GM23248 (cell line): ENCODE results near the gene MTERF4. TPM values are rescaled to one million over a fixed set of nuclear protein-coding genes. Genes with fewer than 3 reads are reported as not detected.

ENCODE experiments used
- DNase-seq: peaks from one replicate; pipeline ENCODE4 v3.0.0-alpha.2; 2015
- H2AFZ ChIP-seq: fragments of 200-600 bp; sonication (generic); 2 replicates; pipeline ENCODE4 v1.6.1; 2016; ENCODE audit warnings: antibody characterized with exemption
- H3F3A ChIP-seq: fragments of 200-600 bp; sonication (generic); 2 replicates; pipeline ENCODE4 v1.6.1; 2016; ENCODE audit warnings: mild to moderate bottlenecking, antibody characterized with exemption, mixed run types; ENCODE audit not compliant: insufficient read depth
- H3K27ac ChIP-seq: fragments of 200-600 bp; sonication (generic); 2 replicates; pipeline ENCODE4 v1.5.1; 2016; ENCODE audit warnings: mild to moderate bottlenecking
- H3K27me3 ChIP-seq: fragments of 200-600 bp; sonication (generic); replicated peaks from 2 replicates; pipeline ENCODE4 v1.6.1; 2016; ENCODE audit warnings: mild to moderate bottlenecking; ENCODE audit not compliant: insufficient read depth
- H3K36me3 ChIP-seq: fragments of 200-600 bp; sonication (generic); 2 replicates; pipeline ENCODE4 v1.6.1; 2016; ENCODE audit warnings: low read depth, mild to moderate bottlenecking
- H3K4me1 ChIP-seq: fragments of 200-600 bp; sonication (generic); 2 replicates; pipeline ENCODE4 v1.6.1; 2016; ENCODE audit warnings: mild to moderate bottlenecking; ENCODE audit not compliant: insufficient read depth
- H3K4me2 ChIP-seq: fragments of 200-600 bp; sonication (generic); one replicate; pipeline ENCODE4 v1.6.1; 2016; ENCODE audit warnings: mild to moderate bottlenecking; ENCODE audit not compliant: unreplicated experiment
- H3K4me3 ChIP-seq: fragments of 200-600 bp; sonication (generic); 2 replicates; pipeline ENCODE4 v1.5.1; 2016; ENCODE audit warnings: mild to moderate bottlenecking
- H3K79me2 ChIP-seq: fragments of 200-600 bp; sonication (generic); 2 replicates; pipeline ENCODE4 v1.6.1; 2016; ENCODE audit warnings: mild to moderate bottlenecking; ENCODE audit not compliant: insufficient read depth
- H3K9ac ChIP-seq: fragments of 200-600 bp; sonication (generic); 2 replicates; pipeline ENCODE4 v1.6.1; 2016; ENCODE audit warnings: mild to moderate bottlenecking
- H3K9me2 ChIP-seq: fragments of 200-600 bp; sonication (generic); 2 replicates; pipeline ENCODE4 v1.6.1; 2016; ENCODE audit warnings: mixed run types, mild to moderate bottlenecking, moderate library complexity; ENCODE audit not compliant: insufficient read depth
- H3K9me3 ChIP-seq: fragments of 200-600 bp; sonication (generic); one replicate; pipeline ENCODE4 v1.6.1; 2017; ENCODE audit warnings: low read depth
- H4K20me1 ChIP-seq: fragments of 200-600 bp; sonication (generic); 2 replicates; pipeline ENCODE4 v1.6.0; 2016; ENCODE audit not compliant: insufficient read depth
- EZH2 ChIP-seq: fragments of 200-600 bp; sonication (generic); IDR thresholded peaks from 2 replicates; pipeline ENCODE4 v1.6.1; 2018; ENCODE audit warnings: antibody characterized with exemption, mild to moderate bottlenecking; ENCODE audit not compliant: insufficient read depth, poor library complexity, severe bottlenecking
- EZH2phosphoT487 ChIP-seq: fragments of 200-600 bp; sonication (generic); IDR thresholded peaks from 2 replicates; pipeline ENCODE4 v1.6.1; 2018; ENCODE audit warnings: antibody characterized with exemption, moderate library complexity, mild to moderate bottlenecking, low read depth; ENCODE audit not compliant: insufficient read depth
- WGBS, 2 experiments: methylation state at CpG; one replicate each; pipeline ENCODE4 v1.1.6; 2015 to 2017; ENCODE audit warnings: low lambda C conversion rate in 2 of 2, low coverage in 1 of 2; ENCODE audit errors: missing lambda C conversion rate in 2 of 2; 5-methylcytosine and 5-hydroxymethylcytosine counted together
- in situ Hi-C: fragments of 300-500 bp; cut with MboI; formaldehyde crosslinking; loops from 2 replicates; pipeline ENCODE4 v1.15.0; 2020
- polyA plus RNA-seq: library from polyadenylated mRNA; unstranded; fragments of >200 nt; fragmentation: Nextera tagmentation; extraction: Ambion mirVana; gene quantifications from 2 replicates; pipeline ENCODE4 v1.2.1, GENCODE V29; 2016
- total RNA-seq: library from RNA; depleted of rRNA; stranded (reverse); fragments of >200 nt; shearing (Covaris generic); gene quantifications from 2 replicates; pipeline ENCODE4 v1.2.3, GENCODE V29; 2014

MTERF4 gene
- total and polyA plus RNA-seq, 2 experiments from 2014 or later: 15.1 to 21.0 TPM

DNA sequence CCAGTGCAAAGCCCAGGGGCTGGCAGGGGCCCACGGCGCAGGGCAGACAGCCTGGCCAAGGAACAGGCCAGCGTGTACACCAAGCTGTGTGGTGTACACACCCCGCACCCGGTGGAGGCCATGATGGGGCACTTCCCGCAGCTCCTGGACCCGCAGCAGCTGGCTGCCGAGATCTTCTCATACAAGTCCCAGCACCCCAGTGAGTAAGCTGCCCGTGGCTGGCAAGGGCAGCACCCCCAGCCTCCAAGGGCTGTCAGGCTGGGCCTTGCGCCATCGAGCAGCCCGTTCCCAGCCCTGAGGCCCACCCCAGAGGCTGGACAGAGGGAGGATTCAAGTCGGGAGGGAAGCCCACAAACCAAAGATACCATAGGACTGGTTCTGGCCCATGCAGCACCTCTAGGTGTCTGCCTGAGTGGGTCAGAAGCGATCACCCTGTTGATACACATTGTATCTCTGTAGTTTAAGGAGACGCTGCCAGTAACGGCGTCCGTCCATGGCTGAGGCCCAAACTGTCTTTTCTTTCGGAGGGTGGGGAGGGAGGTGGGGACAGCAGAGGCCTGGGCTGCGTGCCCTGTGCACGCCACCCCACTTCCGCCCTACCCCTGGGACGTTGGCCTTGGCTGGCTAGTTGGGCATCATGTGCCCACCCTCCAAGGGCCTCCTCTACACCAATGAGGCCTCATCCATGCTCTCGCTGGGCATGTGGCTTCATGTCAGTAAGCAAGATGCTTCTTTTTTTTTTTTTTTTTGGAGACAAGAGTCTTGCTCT is 16.8 kb upstream of the MTERF4 start:
- H3K36me3 ChIP-seq: no peaks in the 10 kb centered on the region
- no peak overlapping the region for H3K4me2 ChIP-seq
- in situ Hi-C loops: no loop called here
- H3F3A ChIP-seq: peaks cover 5% of the 10 kb centered on the region; the same call in 1 of the 2 replicates
- H3K79me2 ChIP-seq: no peaks in the 10 kb centered on the region
- no peaks in the 10 kb centered on the region for H3K9me3 ChIP-seq
- WGBS, 2 experiments: 89 to 91% methylated on average over 22 to 24 of the region's 24 CpGs
- no peaks in the 10 kb centered on the region for H4K20me1 ChIP-seq
- H3K9ac ChIP-seq: no peak overlapping the region
- H3K27ac ChIP-seq: no peak overlapping the region
- no peak overlapping the region for H3K4me3 ChIP-seq
- no peak for DNase-seq
- no peaks in the 10 kb centered on the region for H3K4me1 ChIP-seq
- TF ChIP-seq EZH2phosphoT487 (no peak), EZH2 (no peak)
- H3K9me2 ChIP-seq: no peaks in the 10 kb centered on the region
- H2AFZ ChIP-seq: no peak overlapping the region
- no peaks in the 10 kb centered on the region for H3K27me3 ChIP-seq

DNA sequence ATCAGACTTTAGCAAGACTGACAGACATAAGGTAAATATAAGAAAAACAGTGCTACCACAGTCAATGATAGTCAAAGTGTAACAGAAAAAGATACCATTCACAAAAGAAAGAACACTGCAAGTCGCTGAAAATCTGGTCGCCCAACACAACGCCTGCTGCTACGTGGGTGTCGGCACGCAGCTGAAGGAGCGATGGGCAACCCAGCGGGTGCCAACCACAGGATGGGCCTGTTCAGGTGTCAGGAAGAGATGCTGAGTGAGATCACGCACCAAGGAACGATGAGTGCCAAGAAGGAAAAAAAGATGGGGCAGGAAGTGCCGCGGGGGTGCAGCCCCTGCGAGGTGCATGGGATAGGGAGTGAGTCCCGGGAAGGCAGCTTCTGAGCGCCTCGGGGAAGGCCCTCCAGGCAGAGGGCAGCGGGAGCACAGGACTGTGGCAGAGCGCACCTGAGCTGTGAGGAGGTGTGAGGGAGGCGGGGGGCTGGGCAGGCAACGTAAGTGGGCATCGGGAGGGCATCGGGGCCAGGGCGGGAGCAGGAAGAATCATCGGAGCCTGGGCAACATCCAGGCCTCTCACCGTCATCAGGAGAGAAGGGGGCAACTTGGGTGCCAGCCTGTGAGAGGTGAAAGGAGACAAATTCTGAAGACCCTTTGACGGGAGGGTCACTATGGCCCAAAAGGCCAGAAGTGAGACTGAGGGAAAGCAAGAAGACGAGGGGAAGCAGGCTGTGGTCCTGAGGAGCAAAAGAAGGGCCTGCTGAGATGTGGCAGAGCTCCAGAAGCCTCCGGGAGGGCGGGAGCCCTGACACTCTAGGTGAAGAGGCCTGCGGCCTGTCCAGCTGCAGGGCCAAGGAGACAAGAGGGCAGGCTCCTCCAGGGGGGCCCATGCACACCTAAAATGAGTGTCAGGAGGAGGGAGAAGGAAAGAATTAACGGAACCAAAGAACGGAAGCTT is 14.8 kb upstream of the MTERF4 start:
- TF ChIP-seq EZH2 (no peak), EZH2phosphoT487 (no peak)
- 87 to 89% methylated on average over 26 to 32 of the region's 32 CpGs for WGBS, 2 experiments
- Histone ChIP-seq H3K36me3 (no peaks in the 10 kb centered on the region), H3F3A (peaks cover 5% of the 10 kb centered on the region; the same call in 1 of the 2 replicates), H3K9me3 (no peaks in the 10 kb centered on the region), H3K4me3 (no peak overlapping the region), H3K79me2 (no peaks in the 10 kb centered on the region), H3K4me1 (no peaks in the 10 kb centered on the region), H3K9me2 (no peaks in the 10 kb centered on the region), H3K27ac (no peak overlapping the region), H3K27me3 (no peaks in the 10 kb centered on the region), H2AFZ (no peak overlapping the region), H3K9ac (no peak overlapping the region), H4K20me1 (no peaks in the 10 kb centered on the region), H3K4me2 (no peak overlapping the region)
- in situ Hi-C loops: no loop called here
- no peak for DNase-seq

DNA sequence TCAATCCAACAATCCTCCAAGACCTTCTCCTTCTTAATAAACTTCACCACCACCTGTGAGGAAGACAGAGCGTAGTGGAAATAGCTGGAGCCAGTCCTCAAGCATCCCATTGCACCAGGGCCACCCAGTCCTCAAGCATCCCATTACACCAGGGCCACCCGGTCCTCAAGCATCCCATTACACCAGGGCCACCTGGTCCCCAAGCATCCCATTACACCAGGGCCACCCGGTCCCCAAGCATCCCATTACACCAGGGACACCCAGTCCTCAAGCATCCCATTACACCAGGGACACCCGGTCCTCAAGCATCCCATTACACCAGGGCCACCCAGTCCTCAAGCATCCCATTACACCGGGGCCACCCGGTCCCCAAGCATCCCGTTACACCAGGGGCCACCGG is 13.3 kb upstream of the MTERF4 start:
- no peak overlapping the region for H2AFZ ChIP-seq
- TF ChIP-seq EZH2: no peak
- TF ChIP-seq EZH2phosphoT487: no peak
- no peaks in the 10 kb centered on the region for H4K20me1 ChIP-seq
- no peak overlapping the region for H3K4me2 ChIP-seq
- no peaks in the 10 kb centered on the region for H3F3A ChIP-seq
- H3K36me3 ChIP-seq: no peaks in the 10 kb centered on the region
- H3K9me3 ChIP-seq: no peaks in the 10 kb centered on the region
- H3K4me3 ChIP-seq: no peak overlapping the region
- no peaks in the 10 kb centered on the region for H3K79me2 ChIP-seq
- DNase-seq: no peak
- H3K9me2 ChIP-seq: no peaks in the 10 kb centered on the region
- in situ Hi-C loops: no loop called here
- H3K9ac ChIP-seq: no peak overlapping the region
- WGBS, 2 experiments: 93 to 100% methylated on average over 3 to 8 of the region's 8 CpGs
- H3K4me1 ChIP-seq: no peaks in the 10 kb centered on the region
- H3K27ac ChIP-seq: no peak overlapping the region
- H3K27me3 ChIP-seq: no peaks in the 10 kb centered on the region

DNA sequence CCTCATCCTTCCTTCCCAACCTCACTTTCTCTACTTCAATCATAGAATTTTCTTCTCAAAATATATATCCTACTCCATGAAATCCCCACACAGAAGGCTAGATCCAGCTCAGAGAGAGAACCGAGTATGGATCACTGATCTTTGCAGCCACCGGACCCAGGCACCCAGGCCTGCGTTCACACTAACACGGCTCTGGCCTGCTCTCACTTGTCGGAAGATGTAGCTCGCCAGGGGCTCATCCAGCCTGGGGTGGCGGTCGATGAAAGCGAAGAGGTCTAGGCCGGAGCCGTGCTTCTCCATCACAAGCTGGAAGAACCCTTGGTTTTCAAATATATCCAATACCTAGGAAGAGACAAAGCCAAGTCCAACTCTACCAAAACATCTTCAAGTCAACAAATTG is 12.7 kb upstream of the MTERF4 start:
- no peaks in the 10 kb centered on the region for H4K20me1 ChIP-seq
- no peaks in the 10 kb centered on the region for H3K27me3 ChIP-seq
- H3K4me3 ChIP-seq: no peak overlapping the region
- H2AFZ ChIP-seq: no peak overlapping the region
- in situ Hi-C loops: no loop called here
- no peaks in the 10 kb centered on the region for H3K4me1 ChIP-seq
- TF ChIP-seq EZH2phosphoT487 (no peak), EZH2 (no peak)
- no peak overlapping the region for H3K27ac ChIP-seq
- H3K79me2 ChIP-seq: no peaks in the 10 kb centered on the region
- H3K9me3 ChIP-seq: no peaks in the 10 kb centered on the region
- H3K9ac ChIP-seq: no peak overlapping the region
- H3K4me2 ChIP-seq: no peak overlapping the region
- no peaks in the 10 kb centered on the region for H3K9me2 ChIP-seq
- 91 to 96% methylated on average over 11 of the region's 11 CpGs for WGBS, 2 experiments
- H3K36me3 ChIP-seq: no peaks in the 10 kb centered on the region
- DNase-seq: no peak
- no peaks in the 10 kb centered on the region for H3F3A ChIP-seq
